GM21447 (cell line): ENCODE measurements around the gene TAS2R39.
"Not testable (repeated sequence)": the region's sequence is repeated elsewhere in the genome, so short reads cannot be mapped to it uniquely, and the experiment has no call there.

Experiments used
- ATAC-seq: cut with Tn5 transposase; IDR thresholded peaks from one replicate; pipeline ENCODE4 v1.9.1; 2021; ENCODE audit not compliant: unreplicated experiment

The TAS2R39 gene

GRCh38 chr7:143183024-143183423, at the start of gene TAS2R39:
Gene TAS2R39 (plus strand): TSS chr7:143183419. CDS start chr7:143183419, 0 bp downstream.
- no peak for ATAC-seq

- no peak for ATAC-seq
Observed at GRCh38 chr7:143147070-143147469, 36.1 kb upstream of the TAS2R39 start.

GRCh38 chr7:143148050-143148449, 35.2 kb upstream of the TAS2R39 start:
- no peak for ATAC-seq

DNA sequence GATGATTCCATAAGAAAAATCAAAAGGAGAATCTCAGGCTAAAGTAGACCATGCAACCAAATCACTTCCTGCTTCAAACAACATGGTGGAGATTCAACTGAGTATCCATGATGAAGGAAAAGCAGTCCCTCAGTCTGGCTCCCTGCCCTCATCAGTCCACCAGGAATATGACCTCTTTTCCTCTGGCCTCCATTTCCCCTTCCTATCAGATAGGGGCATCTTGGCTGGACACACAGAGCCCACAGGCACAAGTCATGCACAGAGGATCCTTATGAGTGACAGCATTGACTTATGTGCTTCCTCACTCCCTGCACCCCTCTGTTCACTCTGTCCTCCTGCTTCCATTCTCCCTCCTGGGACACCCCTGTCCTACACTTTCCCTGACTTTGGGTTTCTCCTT, 34.6 kb upstream of the TAS2R39 start:
- ATAC-seq = no peak

GRCh38 chr7:143150696-143151095, 32.5 kb upstream of the TAS2R39 start:
- ATAC-seq = not testable (repeated sequence)

GRCh38 chr7:143158617-143159016, 24.6 kb upstream of the TAS2R39 start:
- ATAC-seq = not testable (repeated sequence)

DNA sequence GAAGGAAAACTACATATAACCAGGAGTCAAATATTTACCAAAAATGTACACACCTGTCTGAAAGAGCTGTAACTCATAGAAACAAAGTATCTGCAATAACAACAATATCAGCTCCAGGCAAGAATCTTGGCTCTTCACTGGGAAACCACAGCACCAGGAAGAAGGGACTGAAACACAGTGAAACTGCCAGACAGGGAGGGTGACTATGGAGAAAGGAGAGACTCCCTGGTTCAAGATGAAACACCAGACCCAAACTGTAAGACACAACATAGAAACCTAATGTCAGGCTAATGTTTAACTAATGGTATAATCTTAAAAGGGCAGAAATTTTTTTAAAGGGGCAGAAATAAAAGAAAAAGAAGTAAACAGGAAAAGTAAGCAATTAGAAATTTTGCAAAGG, 11.5 kb upstream of the TAS2R39 start:
- ATAC-seq = no peak

DNA sequence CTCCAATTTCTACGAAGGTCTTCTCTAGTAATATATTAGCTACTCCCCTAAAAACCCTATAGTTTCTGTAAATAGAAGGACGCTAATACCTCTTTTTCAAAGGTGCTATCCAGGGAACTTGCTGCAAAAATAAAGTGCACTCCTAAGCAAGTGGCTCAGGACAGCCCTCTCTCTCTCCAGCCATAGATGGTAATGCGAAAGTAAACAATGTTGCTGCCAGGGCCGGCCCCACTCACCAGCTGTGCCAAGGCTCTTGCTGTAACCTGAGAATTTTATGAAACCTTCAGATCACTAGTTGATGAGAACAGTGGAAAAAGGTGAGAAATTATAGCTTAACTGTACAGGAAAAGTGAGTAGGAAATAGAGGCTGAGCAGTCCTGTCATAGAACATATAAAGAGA, 10.9 kb upstream of the TAS2R39 start:
- ATAC-seq = no peak

- ATAC-seq = no peak
Observed at GRCh38 chr7:143176128-143176527, 7.1 kb upstream of the TAS2R39 start.

DNA sequence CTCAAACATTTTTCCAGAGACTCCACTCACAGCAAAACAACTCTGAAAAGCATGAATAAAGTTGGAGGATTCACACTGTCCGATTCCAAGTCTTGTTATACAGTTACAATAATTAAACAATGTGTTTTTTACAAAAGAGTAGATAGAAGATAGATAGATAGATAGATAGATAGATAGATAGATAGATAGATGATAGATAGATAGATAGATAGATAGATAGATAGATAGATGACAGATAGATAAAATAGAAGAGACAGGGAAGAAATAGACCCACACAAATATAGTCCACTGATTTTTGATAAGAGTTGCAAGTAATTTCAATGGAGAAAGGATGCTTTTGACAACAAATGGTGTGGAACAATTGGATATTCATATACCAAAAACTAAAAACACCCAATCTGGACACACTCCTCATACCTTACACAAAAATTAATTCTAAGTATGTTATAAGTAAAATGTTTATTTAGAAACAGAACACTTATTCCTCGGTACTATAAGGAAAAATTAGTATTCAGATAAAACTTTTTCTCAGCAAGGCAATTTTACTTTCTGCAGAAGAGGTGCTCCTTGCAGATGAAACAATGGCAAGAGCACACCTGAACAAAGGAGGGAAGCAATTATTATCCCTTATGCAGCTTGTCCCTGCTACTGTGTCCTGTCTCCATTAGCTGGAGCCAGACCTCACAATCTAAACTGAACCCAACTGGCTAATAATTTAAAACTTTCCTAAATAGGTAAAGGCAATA, 5.7 kb upstream of the TAS2R39 start:
- ATAC-seq = no peak

DNA sequence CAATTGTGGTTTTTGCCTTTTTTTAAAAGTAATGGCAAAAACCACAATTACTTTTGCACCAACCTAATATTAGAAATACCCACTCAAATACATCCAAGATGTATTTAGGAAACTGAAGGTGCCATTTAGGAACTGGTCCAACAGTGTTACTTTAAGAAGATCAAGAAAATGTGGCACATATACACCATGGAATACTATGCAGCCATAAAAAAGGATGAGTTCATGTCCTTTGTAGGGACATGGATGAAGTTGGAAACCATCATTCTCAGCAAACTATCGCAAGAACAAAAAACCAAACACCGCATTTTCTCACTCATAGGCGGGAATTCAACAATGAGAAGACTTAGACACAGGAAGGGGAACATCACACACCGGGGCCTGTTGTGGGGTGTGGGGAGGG, 2.4 kb upstream of the TAS2R39 start:
- ATAC-seq = not testable (repeated sequence)

- no peak for ATAC-seq
Observed at GRCh38 chr7:143181349-143181748, 1.9 kb upstream of the TAS2R39 start.

DNA sequence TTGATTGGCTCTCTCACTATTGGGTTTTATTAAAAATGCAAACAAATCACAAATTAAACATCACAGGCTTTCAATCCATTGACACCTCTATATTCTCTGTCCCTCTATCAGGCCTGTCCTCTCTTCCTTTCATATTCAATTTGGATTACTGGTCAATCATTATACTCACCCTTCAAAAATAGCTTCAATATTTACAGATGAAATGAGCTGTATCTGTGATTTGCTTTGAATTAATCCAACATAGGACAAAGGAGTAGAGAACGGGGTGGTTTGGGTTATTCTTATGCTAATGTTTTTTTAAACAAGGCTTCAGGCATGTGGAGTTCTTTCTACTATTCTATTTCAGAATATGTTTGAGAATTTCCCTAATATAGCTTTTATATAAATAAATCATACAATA, 2.3 kb downstream of the TAS2R39 start:
- ATAC-seq = no peak

GRCh38 chr7:143188994-143189393, 5.8 kb downstream of the TAS2R39 start:
- ATAC-seq = no peak

- no peak for ATAC-seq
Observed at GRCh38 chr7:143193880-143194279, 10.7 kb downstream of the TAS2R39 start.

DNA sequence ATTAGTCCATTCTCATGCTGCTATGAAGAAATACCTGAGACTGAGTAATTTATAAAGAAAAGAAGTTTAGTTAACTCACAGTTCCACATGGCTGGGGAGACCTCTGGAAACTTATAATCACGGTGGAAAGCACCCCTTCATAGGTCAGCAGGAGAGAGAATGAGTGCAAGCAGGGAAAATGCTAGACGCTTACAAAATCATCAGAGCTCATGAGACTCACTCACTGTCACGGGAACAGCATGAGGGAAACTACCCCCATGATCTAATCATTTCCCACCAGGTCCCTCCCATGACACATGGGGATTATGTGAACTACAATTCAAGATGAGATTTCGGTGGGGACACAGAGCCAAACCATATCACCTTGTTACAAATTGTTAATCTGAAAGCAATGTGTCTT, 15.8 kb downstream of the TAS2R39 start:
- ATAC-seq = peak; percentile 60

DNA sequence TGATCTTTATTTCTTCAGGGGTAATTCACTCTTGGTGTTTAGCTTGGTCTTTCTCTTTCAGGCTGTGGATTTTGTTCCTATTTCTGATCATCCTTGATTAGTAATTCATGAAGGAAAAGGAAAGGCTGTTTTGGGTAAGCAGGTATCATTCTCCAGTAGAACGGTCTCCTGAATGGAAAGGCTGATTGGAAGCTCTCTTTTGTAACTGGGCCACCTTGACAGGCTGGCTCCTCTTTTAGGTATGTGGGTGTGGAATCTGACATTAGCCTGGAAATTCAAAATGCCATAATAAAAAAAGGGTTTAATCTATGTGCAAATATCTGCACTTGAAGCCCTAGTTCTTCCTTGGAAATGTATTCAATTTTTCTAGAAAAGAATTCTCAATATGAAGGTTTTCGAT, 18.9 kb downstream of the TAS2R39 start:
- ATAC-seq = no peak

- ATAC-seq = no peak
Observed at GRCh38 chr7:143203386-143203785, 20.2 kb downstream of the TAS2R39 start.

DNA sequence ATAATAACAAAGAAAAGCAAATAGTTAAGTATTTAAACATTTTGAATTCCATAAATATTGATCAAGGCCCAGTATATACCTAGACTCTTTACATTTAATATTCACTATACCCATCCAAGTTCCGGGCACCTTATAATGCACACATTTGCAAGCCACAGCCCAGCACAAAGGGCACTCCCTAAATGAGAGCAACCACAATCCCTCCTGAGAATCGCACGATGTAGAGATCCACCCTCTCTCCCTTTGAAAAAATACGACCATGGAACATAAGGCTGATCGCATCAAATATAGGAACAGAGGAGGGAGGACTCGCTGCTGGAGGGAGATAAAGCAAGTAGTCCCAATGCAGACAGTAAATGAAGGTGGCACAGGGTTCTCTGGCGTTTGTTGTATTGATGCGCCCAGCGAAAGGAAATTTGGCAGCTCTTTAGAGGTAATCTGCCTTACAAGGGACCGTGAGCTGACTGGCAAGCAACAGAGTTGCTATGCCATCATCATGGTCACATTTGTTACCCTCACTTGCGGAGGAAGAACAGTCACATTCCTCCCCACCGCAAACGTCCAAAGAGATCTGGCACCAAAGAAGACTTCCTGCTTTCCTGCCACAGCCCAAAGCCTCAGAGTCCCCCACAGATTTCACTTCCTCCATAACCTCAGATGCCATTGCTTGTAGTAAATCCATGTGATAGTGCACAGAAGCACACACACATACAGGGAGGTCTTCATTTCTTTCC, 22.5 kb downstream of the TAS2R39 start:
- peak; percentile 94 for ATAC-seq

DNA sequence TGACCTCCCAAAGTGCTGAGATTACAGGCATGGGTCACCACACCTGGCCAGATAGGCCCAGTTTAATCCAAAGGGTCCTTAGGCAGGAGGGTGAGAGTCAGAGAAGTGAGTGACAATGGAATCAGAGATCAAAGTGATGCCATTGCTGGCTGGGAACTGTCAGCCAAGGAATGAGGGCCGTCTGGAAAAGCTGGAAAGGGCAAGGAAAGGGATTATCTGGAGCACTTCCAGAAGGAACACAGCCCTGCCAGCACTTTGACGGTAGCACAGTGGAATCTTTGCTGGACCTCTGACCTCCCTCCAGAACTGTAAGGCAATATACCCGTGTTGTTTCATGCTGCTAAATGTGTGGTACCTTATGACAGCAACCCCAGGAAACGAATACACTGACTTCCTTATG, 27.3 kb downstream of the TAS2R39 start:
- no peak for ATAC-seq

- not testable (repeated sequence) for ATAC-seq
Observed at GRCh38 chr7:143213478-143213877, 30.3 kb downstream of the TAS2R39 start.
